Astrocyte (in vitro differentiated cells and primary cell): ENCODE measurements around the gene GRM5. TPM values are rescaled to one million over a fixed set of nuclear protein-coding genes. Genes with fewer than 3 reads are reported as not detected.

Experiments used
- DNase-seq: peaks from one replicate; pipeline ENCODE4 v3.0.0-alpha.2; 2010; ENCODE audit warnings: low read depth
- FAIRE-seq: peaks from 2 replicates; lab custom pipeline; 2011; peaks lifted over from hg19 to GRCh38; lab: Jason Lieb, UNC
- H2AFZ ChIP-seq: 2 replicates; pipeline ENCODE4 v1.6.0; 2012; ENCODE audit warnings: low read depth, low read length, inconsistent platforms
- H3K27ac ChIP-seq: 2 replicates; pipeline ENCODE4 v1.5.1; 2011; ENCODE audit warnings: low read depth, low read length, inconsistent platforms
- H3K27me3 ChIP-seq: 2 replicates; pipeline ENCODE4 v1.6.0; 2011; ENCODE audit warnings: low read length, inconsistent platforms; ENCODE audit not compliant: insufficient read depth
- H3K36me3 ChIP-seq: 2 replicates; pipeline ENCODE4 v1.5.1; 2011; ENCODE audit warnings: low read length, inconsistent platforms; ENCODE audit not compliant: insufficient read depth
- H3K4me1 ChIP-seq: 2 replicates; pipeline ENCODE4 v1.5.1; 2011; ENCODE audit warnings: low read length, inconsistent platforms; ENCODE audit not compliant: insufficient read depth
- H3K4me2 ChIP-seq: 2 replicates; pipeline ENCODE4 v1.6.0; 2012; ENCODE audit warnings: low read length, inconsistent platforms
- H3K4me3 ChIP-seq: 2 replicates; pipeline ENCODE4 v1.5.1; 2011; ENCODE audit warnings: low read depth, mild to moderate bottlenecking, low read length, inconsistent platforms; ENCODE audit not compliant: insufficient read depth
- H3K79me2 ChIP-seq: 2 replicates; pipeline ENCODE4 v1.6.0; 2012; ENCODE audit warnings: mild to moderate bottlenecking, low read length, inconsistent platforms; ENCODE audit not compliant: insufficient read depth
- H3K9ac ChIP-seq: 2 replicates; pipeline ENCODE4 v1.6.0; 2012; ENCODE audit warnings: mild to moderate bottlenecking, low read length, inconsistent platforms
- H3K9me3 ChIP-seq: 2 replicates; pipeline ENCODE4 v1.5.1; 2012; ENCODE audit warnings: low read depth, mild to moderate bottlenecking, low read length, inconsistent platforms; ENCODE audit not compliant: insufficient read depth
- H4K20me1 ChIP-seq: 2 replicates; pipeline ENCODE4 v1.6.0; 2012; ENCODE audit warnings: low read length, inconsistent platforms; ENCODE audit not compliant: insufficient read depth
- H3K27ac Mint-ChIP-seq: one replicate; pipeline ENCODE4 v1.8.0; 2021; ENCODE audit warnings: mild to moderate bottlenecking, mixed read lengths; ENCODE audit not compliant: unreplicated experiment
- H3K27me3 Mint-ChIP-seq: one replicate; pipeline ENCODE4 v1.8.0; 2021; ENCODE audit warnings: low read depth, mixed read lengths; ENCODE audit not compliant: unreplicated experiment
- H3K36me3 Mint-ChIP-seq: one replicate; pipeline ENCODE4 v1.8.0; 2021; ENCODE audit warnings: low read depth, mixed read lengths; ENCODE audit not compliant: unreplicated experiment
- H3K4me1 Mint-ChIP-seq: one replicate; pipeline ENCODE4 v1.8.0; 2021; ENCODE audit warnings: low read depth, mixed read lengths; ENCODE audit not compliant: unreplicated experiment
- H3K4me3 Mint-ChIP-seq: one replicate; pipeline ENCODE4 v1.8.0; 2021; ENCODE audit warnings: mild to moderate bottlenecking, moderate library complexity, mixed read lengths; ENCODE audit not compliant: unreplicated experiment
- H3K9me3 Mint-ChIP-seq: one replicate; pipeline ENCODE4 v1.8.0; 2021; ENCODE audit warnings: mild to moderate bottlenecking, mixed read lengths; ENCODE audit not compliant: unreplicated experiment
- CTCF ChIP-seq: IDR thresholded peaks from 2 replicates; pipeline ENCODE4 v1.5.1; 2011; ENCODE audit warnings: low read depth, mild to moderate bottlenecking, inconsistent platforms, low read length, moderate library complexity; ENCODE audit not compliant: insufficient read depth
- EZH2 ChIP-seq: IDR thresholded peaks from 2 replicates; pipeline ENCODE4 v1.6.1; 2012; ENCODE audit warnings: mild to moderate bottlenecking, low read length, inconsistent platforms; ENCODE audit not compliant: insufficient read depth
- total RNA-seq: library from RNA; stranded (reverse); gene quantifications from 2 replicates; pipeline ENCODE4 v1.2.1, GENCODE V29; 2021

GRM5 gene
- total RNA-seq, 1 donor from 2014 or later, result 0.30 TPM

GRCh38 chr11:88666364-88666763, 399.4 kb downstream of the GRM5 start:
- no peak overlapping the region for H3K27ac Mint-ChIP-seq
- no peak for FAIRE-seq
- no peaks in the 10 kb centered on the region for H3K4me1 ChIP-seq
- no peak overlapping the region for H3K27ac ChIP-seq
- H3K4me3 Mint-ChIP-seq, result no peak overlapping the region
- no peaks in the 10 kb centered on the region for H3K27me3 Mint-ChIP-seq
- DNase-seq, result no peak
- H3K4me2 ChIP-seq, result no peak overlapping the region
- TF ChIP-seq EZH2, result no peak
- no peak overlapping the region for H3K4me3 ChIP-seq
- no peak overlapping the region for H2AFZ ChIP-seq
- no peak overlapping the region for H3K9ac ChIP-seq
- no peaks in the 10 kb centered on the region for H3K4me1 Mint-ChIP-seq
- H3K36me3 ChIP-seq, result no peaks in the 10 kb centered on the region
- H4K20me1 ChIP-seq, result no peaks in the 10 kb centered on the region
- no peaks in the 10 kb centered on the region for H3K27me3 ChIP-seq
- H3K9me3 Mint-ChIP-seq, result no peaks in the 10 kb centered on the region
- no peaks in the 10 kb centered on the region for H3K36me3 Mint-ChIP-seq
- no peaks in the 10 kb centered on the region for H3K79me2 ChIP-seq
- no peaks in the 10 kb centered on the region for H3K9me3 ChIP-seq

- Histone ChIP-seq H3K27me3 (no peaks in the 10 kb centered on the region), H3K27ac (no peak overlapping the region), H3K4me1 (no peaks in the 10 kb centered on the region), H3K4me3 (no peak overlapping the region), H4K20me1 (no peaks in the 10 kb centered on the region), H3K36me3 (no peaks in the 10 kb centered on the region), H2AFZ (no peak overlapping the region), H3K4me2 (no peak overlapping the region), H3K79me2 (no peaks in the 10 kb centered on the region), H3K9ac (no peak overlapping the region), H3K9me3 (no peaks in the 10 kb centered on the region)
- H3K4me3 Mint-ChIP-seq, result no peak overlapping the region
- no peaks in the 10 kb centered on the region for H3K4me1 Mint-ChIP-seq
- no peaks in the 10 kb centered on the region for H3K27me3 Mint-ChIP-seq
- TF ChIP-seq CTCF (no peak), EZH2 (no peak)
- FAIRE-seq, result no peak
- no peak for DNase-seq
- H3K27ac Mint-ChIP-seq, result no peak overlapping the region
- H3K36me3 Mint-ChIP-seq, result no peaks in the 10 kb centered on the region
- H3K9me3 Mint-ChIP-seq, result no peaks in the 10 kb centered on the region
These were observed 408.6 kb downstream of the GRM5 start for GRCh38 chr11:88657076-88657738.

GRCh38 chr11:88656283-88656682, 409.5 kb downstream of the GRM5 start:
- no peak overlapping the region for H3K4me2 ChIP-seq
- Mint-ChIP-seq H3K4me3 (no peak overlapping the region), H3K36me3 (no peaks in the 10 kb centered on the region), H3K9me3 (no peaks in the 10 kb centered on the region), H3K27me3 (no peaks in the 10 kb centered on the region), H3K27ac (no peak overlapping the region), H3K4me1 (no peaks in the 10 kb centered on the region)
- H3K79me2 ChIP-seq, result no peaks in the 10 kb centered on the region
- H3K4me3 ChIP-seq, result no peak overlapping the region
- TF ChIP-seq CTCF, result no peak
- no peak for TF ChIP-seq EZH2
- no peak overlapping the region for H2AFZ ChIP-seq
- H3K36me3 ChIP-seq, result no peaks in the 10 kb centered on the region
- H4K20me1 ChIP-seq, result no peaks in the 10 kb centered on the region
- FAIRE-seq, result no peak
- no peak overlapping the region for H3K27ac ChIP-seq
- DNase-seq, result no peak
- no peaks in the 10 kb centered on the region for H3K27me3 ChIP-seq
- H3K4me1 ChIP-seq, result no peaks in the 10 kb centered on the region
- no peaks in the 10 kb centered on the region for H3K9me3 ChIP-seq
- H3K9ac ChIP-seq, result no peak overlapping the region
